GM12878 (cell line): ENCODE data around the gene CEP131. TPM values are rescaled to one million over a fixed set of nuclear protein-coding genes. Genes with fewer than 3 reads are reported as not detected.

ENCODE experiments used
- ATAC-seq: fragments of 200-7000 bp; cut with Tn5 transposase; 3 replicates; pipeline ENCODE4 v1.9.1; 2020; ENCODE audit warnings: mild to moderate bottlenecking, moderate library complexity
- BruUV-seq: library from RNA; stranded (reverse); fragments of 400-500 nt; replicated peaks from 2 replicates; lab custom pipeline; 2021; lab: Mats Ljungman, UMichigan
- CTCF ChIA-PET: fragments of 300-600 bp; sonication (Branson Sonifier 250); formaldehyde crosslinking; extraction: SDS; loops from one replicate; lab custom pipeline; 2021; ENCODE audit warnings: inconsistent platforms; lab: Yijun Ruan, JAX
- POLR2A ChIA-PET: fragments of 350-600 bp; formaldehyde crosslinking; extraction: SDS; loops from one replicate; lab custom pipeline; 2021; ENCODE audit warnings: inconsistent platforms; lab: Charles Lee
- RAD21 ChIA-PET: fragments of 300-600 bp; sonication (Branson Sonifier 250); formaldehyde crosslinking; loops from one replicate; lab custom pipeline; 2023; ENCODE audit warnings: antibody characterized with exemption; ENCODE audit not compliant: unreplicated experiment; lab: Charles Lee
- SMC1A ChIA-PET: fragments of 300-600 bp; sonication (Branson Sonifier 250); formaldehyde crosslinking; loops from one replicate; lab custom pipeline; 2023; ENCODE audit not compliant: unreplicated experiment, uncharacterized antibody; lab: Charles Lee
- DNase-seq: peaks from one replicate; pipeline ENCODE4 v3.0.0-alpha.2; 2011; ENCODE audit warnings: low read depth, low spot score
- FAIRE-seq: peaks from 3 replicates; lab custom pipeline; 2011; peaks lifted over from hg19 to GRCh38; lab: Jason Lieb, UNC
- H2AFZ ChIP-seq: 2 replicates; pipeline ENCODE4 v1.6.0; 2011; ENCODE audit warnings: low read depth, low read length, control low read depth; ENCODE audit not compliant: control insufficient read depth
- H3K27ac ChIP-seq: 2 replicates; pipeline ENCODE4 v1.5.1; 2011; ENCODE audit warnings: control low read depth; ENCODE audit not compliant: control insufficient read depth, insufficient read depth
- H3K27me3 ChIP-seq, 2 experiments: replicated peaks in 1 of 2; 2 replicates each; pipeline versions ENCODE4 v1.6.0 to v1.6.1; 2011; ENCODE audit warnings: low read length in 1 of 2; ENCODE audit not compliant: control insufficient read depth in 2 of 2, insufficient read depth in 2 of 2
- H3K36me3 ChIP-seq, 2 experiments: 2 replicates each; pipeline ENCODE4 v1.5.1; 2011; ENCODE audit warnings: low read length in 1 of 2; ENCODE audit not compliant: control insufficient read depth in 2 of 2, insufficient read depth in 2 of 2
- H3K4me1 ChIP-seq: 2 replicates; pipeline ENCODE4 v1.6.1; 2011; ENCODE audit warnings: mild to moderate bottlenecking, low read length, moderate library complexity, mixed read lengths; ENCODE audit not compliant: control insufficient read depth, insufficient read depth
- H3K4me2 ChIP-seq: 2 replicates; pipeline ENCODE4 v1.6.0; 2011; ENCODE audit warnings: control low read depth; ENCODE audit not compliant: control insufficient read depth, insufficient read depth
- H3K4me3 ChIP-seq: fragments of 200-600 bp; sonication (generic); 2 replicates; pipeline ENCODE4 v1.5.1; 2016
- H3K79me2 ChIP-seq: 2 replicates; pipeline ENCODE4 v1.6.0; 2011; ENCODE audit warnings: low read length; ENCODE audit not compliant: control insufficient read depth, insufficient read depth
- H3K9ac ChIP-seq: 2 replicates; pipeline ENCODE4 v1.8.0; 2011; ENCODE audit warnings: low read length, control low read depth, mixed read lengths; ENCODE audit not compliant: control insufficient read depth, insufficient read depth
- H3K9me3 ChIP-seq: replicated peaks from 3 replicates; pipeline ENCODE4 v1.5.1; 2011; ENCODE audit warnings: mild to moderate bottlenecking, low read length; ENCODE audit not compliant: control insufficient read depth, insufficient read depth
- H4K20me1 ChIP-seq: 2 replicates; pipeline ENCODE4 v1.6.0; 2011; ENCODE audit not compliant: control insufficient read depth, insufficient read depth
- BCL3 ChIP-seq: IDR thresholded peaks from 2 replicates; pipeline ENCODE4 v1.6.1; 2011; ENCODE audit warnings: borderline replicate concordance, low read depth, mild to moderate bottlenecking, moderate library complexity, low read length; ENCODE audit not compliant: insufficient read depth, poor library complexity, severe bottlenecking
- BMI1 ChIP-seq: fragments of 450-650 bp; IDR thresholded peaks from 2 replicates; pipeline ENCODE4 v1.6.1; 2016; ENCODE audit warnings: mild to moderate bottlenecking, moderate library complexity, borderline replicate concordance
- HDAC2 ChIP-seq: fragments of 200-600 bp; sonication (generic); IDR thresholded peaks from 2 replicates; pipeline ENCODE4 v1.6.1; 2017
- PAX8 ChIP-seq: fragments of 450-650 bp; IDR thresholded peaks from 2 replicates; pipeline ENCODE4 v1.6.1; 2017; ENCODE audit warnings: mild to moderate bottlenecking, moderate library complexity
- TCF3 ChIP-seq: IDR thresholded peaks from 2 replicates; pipeline ENCODE4 v1.6.1; 2012; ENCODE audit warnings: low read depth, mild to moderate bottlenecking, low read length, borderline replicate concordance; ENCODE audit not compliant: insufficient read depth
- ZNF384 ChIP-seq: IDR thresholded peaks from 2 replicates; pipeline ENCODE4 v1.6.1; 2012; ENCODE audit warnings: low read depth, mild to moderate bottlenecking, low read length, improper control_type of control experiment, borderline replicate concordance
- ZNF622 ChIP-seq: fragments of 450-650 bp; IDR thresholded peaks from 2 replicates; pipeline ENCODE4 v1.6.1; 2017; ENCODE audit warnings: mild to moderate bottlenecking, inconsistent platforms
- WGBS: methylation state at CpG from one replicate; pipeline ENCODE4 v1.1.6; 2016; ENCODE audit warnings: low lambda C conversion rate; ENCODE audit not compliant: insufficient replicate concordance, insufficient coverage; ENCODE audit errors: missing lambda C conversion rate; 5-methylcytosine and 5-hydroxymethylcytosine counted together
- in situ Hi-C: fragments of 300-500 bp; cut with MboI; formaldehyde crosslinking; loops from 9 replicates; pipeline ENCODE4 v1.14.3; 2018; ENCODE audit warnings: mixed read lengths
- intact Hi-C: fragments of 100-400 bp; cut with micrococcal nuclease; formaldehyde crosslinking; loops from one replicate; pipeline ENCODE4 v1.14.2; 2022; ENCODE audit not compliant: unreplicated experiment
- polyA plus RNA-seq, 11 experiments: library from polyadenylated mRNA; depleted of rRNA in 4 of 11; unstranded in 6 of 11; stranded (reverse) in 5 of 11; fragments of >200 nt; fragmentation: Nextera tagmentation in 4 of 11; fragmentation: Illumina TruSeq in 1 of 11; extraction: Ambion mirVana in 4 of 11; extraction: Trizol in 1 of 11; gene quantifications; 1 replicate in 1 of 11; 2 replicates in 10 of 11; pipeline versions ENCODE4 v1.2.1 to v1.2.3, GENCODE V29; 2011 to 2016; ENCODE audit warnings: inconsistent platforms in 2 of 11, missing spikeins in 2 of 11, low read depth in 1 of 11
- total RNA-seq, 4 experiments: library from RNA; depleted of rRNA in 3 of 4; stranded (reverse); fragments of >200 nt in 3 of 4; fragmentation: Illumina TruSeq in 1 of 4; extraction: Trizol in 1 of 4; gene quantifications; 2 replicates each; pipeline versions ENCODE4 v1.2.1 to v1.2.3, GENCODE V29; 2013 to 2021
- TF ChIP-seq, protein P1 (sequence below): fragments of 450-650 bp; IDR thresholded peaks from 2 replicates; pipeline ENCODE4 v1.6.1; 2017; ENCODE audit warnings: mild to moderate bottlenecking

Gene CEP131
- total and polyA plus RNA-seq, 10 of the 15 experiments (the other 5 are each of a cell fraction or from before 2014, with no cell fraction given) = 0.05 to 17.3 (median 6.7) TPM

DNA sequence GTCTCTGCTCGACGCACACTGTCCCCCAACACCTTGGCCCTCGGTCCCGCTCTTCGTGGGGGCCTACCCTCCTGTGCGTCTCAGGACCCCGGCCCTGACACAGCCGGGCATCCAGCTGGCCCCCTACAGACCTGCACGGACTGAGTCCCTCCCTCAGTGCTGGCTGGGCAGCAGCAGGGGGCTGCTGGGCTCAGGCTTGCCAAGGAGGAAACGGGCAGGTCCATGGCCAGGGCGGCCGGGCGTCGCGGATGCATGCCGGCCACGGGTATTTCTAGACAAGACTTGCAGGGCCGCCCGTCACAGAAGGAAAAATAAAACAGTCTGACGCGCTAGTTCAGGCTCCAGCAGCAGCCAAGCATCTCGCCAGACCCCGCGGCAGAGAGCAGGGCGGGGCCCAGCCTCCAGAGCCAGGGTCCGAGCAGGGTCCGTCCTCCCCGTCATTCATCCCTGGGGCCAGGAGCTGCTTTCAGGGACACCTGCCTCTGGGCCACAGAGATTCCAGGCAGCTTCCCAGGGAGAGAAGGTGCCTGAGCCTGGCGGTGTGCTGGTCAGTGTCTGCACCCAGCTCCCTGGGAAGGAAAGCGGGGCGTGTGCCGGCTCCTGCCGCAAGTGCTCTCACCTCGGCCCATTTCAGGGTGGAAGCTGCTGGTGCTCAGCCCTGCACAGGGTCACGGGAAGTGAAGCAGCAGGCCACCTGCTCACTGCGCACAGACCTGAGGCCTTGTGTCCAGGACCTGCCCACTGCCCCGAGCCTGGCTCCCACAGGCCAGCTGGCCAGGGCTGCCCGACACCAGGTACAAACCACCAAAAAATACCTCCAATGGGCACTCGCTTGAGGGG is 64.7 kb downstream of the CEP131 start (continued):
- TF ChIP-seq, protein P1, sequence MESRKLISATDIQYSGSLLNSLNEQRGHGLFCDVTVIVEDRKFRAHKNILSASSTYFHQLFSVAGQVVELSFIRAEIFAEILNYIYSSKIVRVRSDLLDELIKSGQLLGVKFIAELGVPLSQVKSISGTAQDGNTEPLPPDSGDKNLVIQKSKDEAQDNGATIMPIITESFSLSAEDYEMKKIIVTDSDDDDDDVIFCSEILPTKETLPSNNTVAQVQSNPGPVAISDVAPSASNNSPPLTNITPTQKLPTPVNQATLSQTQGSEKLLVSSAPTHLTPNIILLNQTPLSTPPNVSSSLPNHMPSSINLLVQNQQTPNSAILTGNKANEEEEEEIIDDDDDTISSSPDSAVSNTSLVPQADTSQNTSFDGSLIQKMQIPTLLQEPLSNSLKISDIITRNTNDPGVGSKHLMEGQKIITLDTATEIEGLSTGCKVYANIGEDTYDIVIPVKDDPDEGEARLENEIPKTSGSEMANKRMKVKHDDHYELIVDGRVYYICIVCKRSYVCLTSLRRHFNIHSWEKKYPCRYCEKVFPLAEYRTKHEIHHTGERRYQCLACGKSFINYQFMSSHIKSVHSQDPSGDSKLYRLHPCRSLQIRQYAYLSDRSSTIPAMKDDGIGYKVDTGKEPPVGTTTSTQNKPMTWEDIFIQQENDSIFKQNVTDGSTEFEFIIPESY = no peak
- no peak for TF ChIP-seq HDAC2
- no peak for TF ChIP-seq ZNF622
- no peak for TF ChIP-seq BMI1
- TF ChIP-seq ZNF384 = no peak

DNA sequence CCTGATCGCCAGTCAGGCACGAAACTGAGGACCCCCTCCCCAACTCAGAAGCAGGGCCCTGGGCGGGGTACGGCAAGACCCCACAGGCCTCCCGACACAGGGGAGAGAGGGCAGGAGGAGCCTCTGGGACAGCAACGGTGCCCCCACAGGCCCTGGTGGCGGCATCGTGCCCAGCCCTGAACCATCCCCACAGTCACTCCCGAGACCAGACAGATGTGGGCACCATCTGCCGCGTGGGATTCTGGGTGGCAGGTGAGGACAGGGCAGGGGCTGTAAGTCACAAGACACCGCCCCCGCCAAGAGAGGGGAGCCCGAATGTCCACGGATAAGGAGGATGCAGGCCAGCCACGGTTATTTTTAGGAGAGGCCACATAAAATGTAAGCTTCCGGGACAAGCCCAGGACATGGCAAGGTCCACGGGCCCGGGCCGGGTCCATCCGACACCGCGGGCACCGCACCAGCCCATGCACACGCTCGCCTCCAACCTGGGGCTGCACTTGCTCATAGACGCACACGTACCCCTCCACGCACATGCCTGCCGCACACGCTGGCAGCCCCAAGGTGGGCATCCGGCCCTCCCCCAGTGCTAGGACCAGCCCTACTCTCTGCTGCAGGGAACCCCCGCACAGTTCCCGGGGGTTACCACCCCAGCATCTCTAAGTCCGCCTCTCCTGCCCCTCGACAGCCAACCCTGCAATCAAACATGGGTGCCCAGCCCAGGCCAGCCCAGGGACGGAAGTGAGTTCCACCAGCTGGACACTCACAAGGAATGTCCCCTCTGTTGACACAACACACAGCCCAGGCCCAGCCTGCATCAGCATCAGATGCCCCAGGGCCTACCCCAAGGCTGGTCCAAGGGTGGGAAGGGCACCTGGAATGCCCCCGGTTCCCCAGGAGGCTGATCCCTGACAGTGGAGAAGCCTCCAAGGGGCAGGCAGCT is 65.6 kb downstream of the CEP131 start:
- H3K4me3 ChIP-seq = no peak overlapping the region
- no peaks in the 10 kb centered on the region for H3K27me3 ChIP-seq
- H2AFZ ChIP-seq = no peak overlapping the region
- H3K79me2 ChIP-seq = no peaks in the 10 kb centered on the region
- no peak overlapping the region for H3K27ac ChIP-seq
- CTCF ChIA-PET = no interaction called here
- no peak overlapping the region for H3K9ac ChIP-seq
- no peaks in the 10 kb centered on the region for H3K9me3 ChIP-seq
- in situ Hi-C loops (no loop called here), intact Hi-C loops (no loop called here)
- H3K4me2 ChIP-seq = no peak overlapping the region
- no TSS peak for BruUV-seq
- no peaks in the 10 kb centered on the region for H3K36me3 ChIP-seq
- SMC1A ChIA-PET = no interaction called here
- TF ChIP-seq BCL3 = peak; percentile 96
- TF ChIP-seq TCF3 = 0 out of 2 replicates have a peak, but pooled peaks have one; percentile 36
- TF ChIP-seq PAX8 = no peak
- no peak for TF ChIP-seq BMI1
- 69% methylated on average over 38 of the region's 38 CpGs for WGBS
- DNase-seq (no peak), ATAC-seq (no peak), FAIRE-seq (no peak)
- no peaks in the 10 kb centered on the region for H4K20me1 ChIP-seq
- POLR2A ChIA-PET = no interaction called here
- no peaks in the 10 kb centered on the region for H3K4me1 ChIP-seq
- RAD21 ChIA-PET = no interaction called here
